Myocyte (in vitro differentiated cells): ENCODE measurements around the gene TRH. TPM values are rescaled to one million over a fixed set of nuclear protein-coding genes. Genes with fewer than 3 reads are reported as not detected.

Experiments used
- DNase-seq: peaks from one replicate; pipeline ENCODE4 v3.0.0-alpha.2; 2012; ENCODE audit warnings: low read depth
- polyA plus RNA-seq: library from polyadenylated mRNA; unstranded; fragments of >200 nt; gene quantifications from one replicate; pipeline ENCODE4 v1.2.1, GENCODE V29; 2012; ENCODE audit warnings: missing spikeins
- total RNA-seq: library from RNA; depleted of rRNA; stranded (reverse); fragments of >200 nt; gene quantifications from 2 replicates; pipeline ENCODE4 v1.2.3, GENCODE V29; 2014

TRH gene
- total RNA-seq: not detected in 2 replicates
- polyA plus RNA-seq: 0.05 TPM

- DNase-seq: no peak
Observed at GRCh38 chr3:129974564-129974832, at the start of gene TRH. Gene TRH (plus strand): TSS chr3:129974720. CDS start chr3:129975817, 1,097 bp downstream.

GRCh38 chr3:129927072-129927471 is 47.4 kb upstream of the TRH start:
- DNase-seq: peak; percentile 85

- no peak for DNase-seq
Observed at GRCh38 chr3:129929383-129929782, 45.1 kb upstream of the TRH start.

- no peak for DNase-seq
Observed at GRCh38 chr3:129933471-129933870, 41.0 kb upstream of the TRH start.

- peak; percentile 42 for DNase-seq
Observed at GRCh38 chr3:129934234-129935123, 40.0 kb upstream of the TRH start.

GRCh38 chr3:129936757-129937156 is 37.8 kb upstream of the TRH start:
- peak; percentile 71 for DNase-seq

GRCh38 chr3:129937717-129938116 is 36.8 kb upstream of the TRH start:
- no peak for DNase-seq

- DNase-seq: no peak
Observed at GRCh38 chr3:129938140-129938930, 36.2 kb upstream of the TRH start.

GRCh38 chr3:129940086-129940485 is 34.4 kb upstream of the TRH start:
- DNase-seq: no peak

GRCh38 chr3:129942296-129942695 is 32.2 kb upstream of the TRH start:
- DNase-seq: peak; percentile 77

- peak; percentile 25 for DNase-seq
Observed at GRCh38 chr3:129943020-129943419, 31.5 kb upstream of the TRH start.

GRCh38 chr3:129944709-129945108 is 29.8 kb upstream of the TRH start:
- DNase-seq: no peak

- peak; percentile 43 for DNase-seq
Observed at GRCh38 chr3:129947538-129948240, 26.8 kb upstream of the TRH start.

GRCh38 chr3:129950318-129951046 is 24.0 kb upstream of the TRH start:
- no peak for DNase-seq

- no peak for DNase-seq
Observed at GRCh38 chr3:129952556-129953355, 21.8 kb upstream of the TRH start.

GRCh38 chr3:129953621-129954020 is 20.9 kb upstream of the TRH start:
- no peak for DNase-seq

GRCh38 chr3:129954514-129954913 is 20.0 kb upstream of the TRH start:
- no peak for DNase-seq

- no peak for DNase-seq
Observed at GRCh38 chr3:129956936-129957335, 17.6 kb upstream of the TRH start.

GRCh38 chr3:129958755-129959154 is 15.8 kb upstream of the TRH start:
- no peak for DNase-seq

- no peak for DNase-seq
Observed at GRCh38 chr3:129961141-129961541, 13.4 kb upstream of the TRH start.
